Measurements from ENCODE around the gene HIVEP3. TPM values are rescaled to one million over a fixed set of nuclear protein-coding genes. Genes with fewer than 3 reads are reported as not detected.

HIVEP3 gene
- total RNA-seq, 1 donor from 2014 or later, result 0.37 TPM

GRCh38 chr1:41919764-41920397 lies 1.2 kb upstream of the HIVEP3 start:
- peak overlapping the region; percentile 94 for H3K4me2 ChIP-seq
- peaks cover 24% of the 10 kb centered on the region for H3F3A ChIP-seq (ENCODE audit: low read depth)
- no peak overlapping the region for H2AFZ ChIP-seq (replicated peaks)
- peaks cover 45% of the 10 kb centered on the region for H3K4me1 Mint-ChIP-seq
- no peaks in the 10 kb centered on the region for H3K9me3 ChIP-seq (ENCODE audit: low read depth)
- H3K27ac ChIP-seq, result no peak overlapping the region
- H4K20me1 ChIP-seq (ENCODE audit: low read depth), result peaks cover 7% of the 10 kb centered on the region
- H3K4me3 Mint-ChIP-seq, result peak overlapping the region; percentile 92
- H3K79me2 ChIP-seq (ENCODE audit: low read depth), result no peaks in the 10 kb centered on the region
- TF ChIP-seq, protein P1, sequence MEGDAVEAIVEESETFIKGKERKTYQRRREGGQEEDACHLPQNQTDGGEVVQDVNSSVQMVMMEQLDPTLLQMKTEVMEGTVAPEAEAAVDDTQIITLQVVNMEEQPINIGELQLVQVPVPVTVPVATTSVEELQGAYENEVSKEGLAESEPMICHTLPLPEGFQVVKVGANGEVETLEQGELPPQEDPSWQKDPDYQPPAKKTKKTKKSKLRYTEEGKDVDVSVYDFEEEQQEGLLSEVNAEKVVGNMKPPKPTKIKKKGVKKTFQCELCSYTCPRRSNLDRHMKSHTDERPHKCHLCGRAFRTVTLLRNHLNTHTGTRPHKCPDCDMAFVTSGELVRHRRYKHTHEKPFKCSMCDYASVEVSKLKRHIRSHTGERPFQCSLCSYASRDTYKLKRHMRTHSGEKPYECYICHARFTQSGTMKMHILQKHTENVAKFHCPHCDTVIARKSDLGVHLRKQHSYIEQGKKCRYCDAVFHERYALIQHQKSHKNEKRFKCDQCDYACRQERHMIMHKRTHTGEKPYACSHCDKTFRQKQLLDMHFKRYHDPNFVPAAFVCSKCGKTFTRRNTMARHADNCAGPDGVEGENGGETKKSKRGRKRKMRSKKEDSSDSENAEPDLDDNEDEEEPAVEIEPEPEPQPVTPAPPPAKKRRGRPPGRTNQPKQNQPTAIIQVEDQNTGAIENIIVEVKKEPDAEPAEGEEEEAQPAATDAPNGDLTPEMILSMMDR (IDR thresholded peaks at IDR 0.05), result no peak
- TF ChIP-seq EZH2 (IDR thresholded peaks at IDR 0.05) (no peak), EZH2phosphoT487 (IDR thresholded peaks at IDR 0.05) (no peak)
- peaks cover 3% of the 10 kb centered on the region for H3K9me3 Mint-ChIP-seq
- peak; percentile 56 for DNase-seq (ENCODE audit: low spot score)
- H3K27ac Mint-ChIP-seq, result no peak overlapping the region
- no peaks in the 10 kb centered on the region for H3K36me3 Mint-ChIP-seq
- H3K36me3 ChIP-seq, result no peaks in the 10 kb centered on the region
- H3K27me3 ChIP-seq, result peaks cover 48% of the 10 kb centered on the region
- H3K9ac ChIP-seq, result no peak overlapping the region
- no peaks in the 10 kb centered on the region for H3K27me3 Mint-ChIP-seq (ENCODE audit: insufficient read depth, low read depth)
- peaks cover 26% of the 10 kb centered on the region for H3K4me1 ChIP-seq
- H3K4me3 ChIP-seq, result peak overlapping the region; percentile 21

- Histone ChIP-seq H3K36me3 (no peaks in the 10 kb centered on the region), H3K27me3 (peaks cover 49% of the 10 kb centered on the region), H3K79me2 (ENCODE audit: low read depth) (no peaks in the 10 kb centered on the region), H3K9ac (no peak overlapping the region), H3K4me1 (peaks cover 26% of the 10 kb centered on the region), H4K20me1 (ENCODE audit: low read depth) (peaks cover 7% of the 10 kb centered on the region), H3K4me2 (peak overlapping the region; percentile 94), H3F3A (ENCODE audit: low read depth) (peaks cover 24% of the 10 kb centered on the region), H3K9me3 (ENCODE audit: low read depth) (no peaks in the 10 kb centered on the region), H2AFZ (replicated peaks) (no peak overlapping the region), H3K4me3 (peak overlapping the region; percentile 21), H3K27ac (no peak overlapping the region)
- Mint-ChIP-seq H3K9me3 (peaks cover 3% of the 10 kb centered on the region), H3K4me1 (peaks cover 45% of the 10 kb centered on the region), H3K36me3 (no peaks in the 10 kb centered on the region), H3K27ac (no peak overlapping the region), H3K27me3 (ENCODE audit: insufficient read depth, low read depth) (no peaks in the 10 kb centered on the region), H3K4me3 (peak overlapping the region; percentile 92)
- TF ChIP-seq EZH2phosphoT487 (IDR thresholded peaks at IDR 0.05), result no peak
- TF ChIP-seq EZH2 (IDR thresholded peaks at IDR 0.05), result no peak
- TF ChIP-seq, protein P1 (IDR thresholded peaks at IDR 0.05), result no peak
- no peak for DNase-seq (ENCODE audit: low spot score)
Measured at GRCh38 chr1:41919131-41919530, 409 bp upstream of the HIVEP3 start.

GRCh38 chr1:41917835-41918449 lies 780 bp downstream of the HIVEP3 start:
- Mint-ChIP-seq H3K4me1 (peaks cover 45% of the 10 kb centered on the region), H3K27me3 (ENCODE audit: insufficient read depth, low read depth) (no peaks in the 10 kb centered on the region), H3K36me3 (no peaks in the 10 kb centered on the region), H3K27ac (no peak overlapping the region), H3K4me3 (peak overlapping the region; percentile 92), H3K9me3 (no peaks in the 10 kb centered on the region)
- TF ChIP-seq EZH2 (IDR thresholded peaks at IDR 0.05) (peak; percentile 58), EZH2phosphoT487 (IDR thresholded peaks at IDR 0.05) (no peak)
- TF ChIP-seq, protein P1 (IDR thresholded peaks at IDR 0.05), result no peak
- H3K4me2 ChIP-seq, result peak overlapping the region; percentile 94
- H3K9ac ChIP-seq, result no peak overlapping the region
- DNase-seq (ENCODE audit: low spot score), result peak; percentile 86
- H3K79me2 ChIP-seq (ENCODE audit: low read depth), result no peaks in the 10 kb centered on the region
- H3F3A ChIP-seq (ENCODE audit: low read depth), result peaks cover 24% of the 10 kb centered on the region
- H2AFZ ChIP-seq (replicated peaks), result peak overlapping the region; percentile 96
- H4K20me1 ChIP-seq (ENCODE audit: low read depth), result peaks cover 7% of the 10 kb centered on the region
- H3K4me1 ChIP-seq, result peaks cover 26% of the 10 kb centered on the region
- H3K4me3 ChIP-seq, result peak overlapping the region; percentile 79
- H3K36me3 ChIP-seq, result no peaks in the 10 kb centered on the region
- H3K27me3 ChIP-seq, result peaks cover 49% of the 10 kb centered on the region
- H3K9me3 ChIP-seq (ENCODE audit: low read depth), result no peaks in the 10 kb centered on the region
- no peak overlapping the region for H3K27ac ChIP-seq
